K562 (cell line): ENCODE results near the gene ARHGAP26. TPM values are rescaled to one million over a fixed set of nuclear protein-coding genes. Genes with fewer than 3 reads are reported as not detected.
A peak's percentile ranks its signal among the peaks of the same experiment; 100 is the strongest.

Source experiments
- ARID1B ChIP-seq: fragments of 450-650 bp; IDR thresholded peaks from 2 replicates; pipeline ENCODE4 v1.6.1; 2016; ENCODE audit warnings: antibody characterized with exemption, mild to moderate bottlenecking, inconsistent platforms
- CC2D1A ChIP-seq: fragments of 450-650 bp; IDR thresholded peaks from 2 replicates; pipeline ENCODE4 v1.6.1; 2017; ENCODE audit warnings: mild to moderate bottlenecking
- LEF1 ChIP-seq: fragments of 450-650 bp; IDR thresholded peaks from 2 replicates; pipeline ENCODE4 v1.6.1; 2016; ENCODE audit warnings: mild to moderate bottlenecking
- MEF2D ChIP-seq: conservative IDR thresholded peaks from 2 replicates; pipeline ENCODE4 v1.6.1; 2016; ENCODE audit warnings: low read depth, missing genetic modification characterization, missing compliant biosample characterization
- MEIS2 ChIP-seq: fragments of 450-650 bp; IDR thresholded peaks from 2 replicates; pipeline ENCODE4 v1.6.1; 2014; ENCODE audit warnings: mild to moderate bottlenecking; ENCODE audit not compliant: partially characterized antibody
- MIER1 ChIP-seq: fragments of 450-650 bp; IDR thresholded peaks from 2 replicates; pipeline ENCODE4 v1.6.1; 2016; ENCODE audit warnings: antibody characterized with exemption, mild to moderate bottlenecking, low read depth
- RBM25 ChIP-seq: fragments of 200-400 bp; formaldehyde crosslinking; IDR thresholded peaks from 2 replicates; pipeline ENCODE4 v1.6.1; 2018; ENCODE audit warnings: low read length, low read depth, moderate library complexity; ENCODE audit not compliant: severe bottlenecking
- SNRNP70 ChIP-seq: fragments of 200-400 bp; formaldehyde crosslinking; optimal IDR thresholded peaks from 2 replicates; pipeline ENCODE3; 2017; ENCODE audit warnings: low read depth, low read length
- SPI1 ChIP-seq: IDR thresholded peaks from 2 replicates; pipeline ENCODE4 v1.6.1; 2011; ENCODE audit warnings: low read depth, low read length, control low read depth, borderline replicate concordance
- STAG1 ChIP-seq: sonication (generic); formaldehyde crosslinking; IDR thresholded peaks from 2 replicates; pipeline ENCODE4 v1.5.0; 2020; ENCODE audit warnings: missing genetic modification reagents, borderline replicate concordance
- SUPT5H ChIP-seq: fragments of 450-650 bp; IDR thresholded peaks from 2 replicates; pipeline ENCODE4 v1.6.1; 2016
- ZEB2 ChIP-seq: fragments of 450-650 bp; IDR thresholded peaks from 2 replicates; pipeline ENCODE4 v1.6.1; 2016
- ZNF384 ChIP-seq: IDR thresholded peaks from 2 replicates; pipeline ENCODE4 v1.6.1; 2012; ENCODE audit warnings: low read depth, low read length, improper control_type of control experiment
- ZNF764 ChIP-seq: fragments of 250-450 bp; sonication (Bioruptor Pico); IDR thresholded peaks from 2 replicates; pipeline ENCODE4 v1.4.0; 2020; ENCODE audit warnings: low read depth, mild to moderate bottlenecking, moderate library complexity
- polyA plus RNA-seq, 8 experiments: library from polyadenylated mRNA; depleted of rRNA in 4 of 8; stranded (reverse) in 5 of 8; unstranded in 3 of 8; fragments of >200 nt; fragmentation: Nextera tagmentation in 2 of 8; fragmentation: Illumina TruSeq in 1 of 8; extraction: Ambion mirVana in 2 of 8; extraction: Trizol in 1 of 8; gene quantifications; 2 replicates each; pipeline versions ENCODE4 v1.2.1 to v1.2.3, GENCODE V29; 2011 to 2014; ENCODE audit warnings: inconsistent platforms in 1 of 8, missing spikeins in 1 of 8
- total RNA-seq, 7 experiments: library from RNA; depleted of rRNA in 6 of 7; stranded (reverse); fragments of >200 nt in 6 of 7; fragmentation: Illumina TruSeq in 2 of 7; extraction: Trizol in 2 of 7; gene quantifications; 2 replicates each; pipeline versions ENCODE4 v1.2.1 to v1.2.3, GENCODE V29; 2011 to 2021; ENCODE audit warnings: low replicate concordance in 1 of 7
- TF ChIP-seq, protein P1 (sequence below), 2 experiments: fragments of 450-650 bp in 1 of 2; IDR thresholded peaks; 2 replicates each; pipeline ENCODE4 v1.6.1; 2011 to 2017; ENCODE audit warnings: low read depth in 2 of 2, antibody characterized with exemption in 1 of 2, borderline replicate concordance in 1 of 2, low read length in 1 of 2, mild to moderate bottlenecking in 1 of 2, mixed read lengths in 1 of 2; ENCODE audit not compliant: control insufficient read depth in 1 of 2
- TF ChIP-seq, protein P2 (sequence below): fragments of 200-800 bp; sonication (Bioruptor generic); IDR thresholded peaks from 2 replicates; pipeline ENCODE4 v1.6.1; 2016; ENCODE audit warnings: missing genetic modification characterization, missing compliant biosample characterization
- TF ChIP-seq, protein P3 (sequence below): fragments of 250-450 bp; sonication (Bioruptor Pico); IDR thresholded peaks from 2 replicates; pipeline ENCODE4 v1.8.0; 2021; ENCODE audit warnings: moderate library complexity, mild to moderate bottlenecking, inconsistent platforms

Gene ARHGAP26
- total and polyA plus RNA-seq, 9 of the 15 experiments (the other 6 are each of a cell fraction or from before 2014, with no cell fraction given) = 0.13 to 1.1 (median 0.55) TPM

DNA sequence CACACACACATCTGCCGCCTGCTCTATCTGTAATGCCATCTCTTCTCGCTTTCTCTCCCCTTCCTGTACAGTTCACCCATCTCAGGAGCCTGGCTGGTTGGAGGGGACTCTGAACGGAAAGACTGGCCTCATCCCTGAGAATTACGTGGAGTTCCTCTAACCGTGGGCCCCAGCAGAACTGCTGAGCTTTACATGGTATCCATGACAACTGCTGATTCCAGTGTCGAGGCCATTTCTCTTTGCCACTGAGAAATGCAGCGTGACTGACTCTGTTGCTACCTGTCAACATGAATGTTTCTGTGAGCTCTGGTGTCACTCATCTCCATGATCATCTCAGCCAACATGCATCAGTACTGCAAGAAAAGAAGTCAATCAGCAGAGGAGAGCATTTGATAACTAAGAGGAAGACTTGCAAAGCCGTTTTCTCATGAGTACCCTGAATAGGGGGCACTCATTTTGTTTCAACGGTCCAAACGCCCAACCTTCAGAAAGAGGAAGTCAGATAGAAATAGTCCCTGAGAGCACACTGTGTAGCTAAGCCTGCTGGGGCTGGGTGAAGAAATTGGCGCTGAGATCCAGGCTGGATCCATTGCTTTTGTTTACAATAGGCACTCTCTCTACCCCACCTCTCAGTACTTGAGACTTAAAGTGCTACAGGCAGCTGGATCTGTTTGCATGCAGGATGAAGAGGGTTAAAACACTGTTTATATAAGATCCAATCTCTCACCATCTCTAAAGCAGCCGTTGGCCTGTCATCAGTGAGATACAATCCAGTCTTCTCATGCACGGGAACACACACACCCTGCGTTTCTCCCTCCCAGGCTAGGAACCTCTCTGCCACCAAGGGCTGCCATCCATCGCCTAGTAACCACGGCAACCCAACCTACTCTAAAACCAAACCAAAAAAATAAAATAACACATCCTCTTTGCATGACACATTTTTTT is 452.4 kb downstream of the ARHGAP26 start (continued):
- TF ChIP-seq, protein P1, sequence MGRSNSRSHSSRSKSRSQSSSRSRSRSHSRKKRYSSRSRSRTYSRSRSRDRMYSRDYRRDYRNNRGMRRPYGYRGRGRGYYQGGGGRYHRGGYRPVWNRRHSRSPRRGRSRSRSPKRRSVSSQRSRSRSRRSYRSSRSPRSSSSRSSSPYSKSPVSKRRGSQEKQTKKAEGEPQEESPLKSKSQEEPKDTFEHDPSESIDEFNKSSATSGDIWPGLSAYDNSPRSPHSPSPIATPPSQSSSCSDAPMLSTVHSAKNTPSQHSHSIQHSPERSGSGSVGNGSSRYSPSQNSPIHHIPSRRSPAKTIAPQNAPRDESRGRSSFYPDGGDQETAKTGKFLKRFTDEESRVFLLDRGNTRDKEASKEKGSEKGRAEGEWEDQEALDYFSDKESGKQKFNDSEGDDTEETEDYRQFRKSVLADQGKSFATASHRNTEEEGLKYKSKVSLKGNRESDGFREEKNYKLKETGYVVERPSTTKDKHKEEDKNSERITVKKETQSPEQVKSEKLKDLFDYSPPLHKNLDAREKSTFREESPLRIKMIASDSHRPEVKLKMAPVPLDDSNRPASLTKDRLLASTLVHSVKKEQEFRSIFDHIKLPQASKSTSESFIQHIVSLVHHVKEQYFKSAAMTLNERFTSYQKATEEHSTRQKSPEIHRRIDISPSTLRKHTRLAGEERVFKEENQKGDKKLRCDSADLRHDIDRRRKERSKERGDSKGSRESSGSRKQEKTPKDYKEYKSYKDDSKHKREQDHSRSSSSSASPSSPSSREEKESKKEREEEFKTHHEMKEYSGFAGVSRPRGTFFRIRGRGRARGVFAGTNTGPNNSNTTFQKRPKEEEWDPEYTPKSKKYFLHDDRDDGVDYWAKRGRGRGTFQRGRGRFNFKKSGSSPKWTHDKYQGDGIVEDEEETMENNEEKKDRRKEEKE (IDR thresholded peaks at IDR 0.05; ENCODE audit: borderline replicate concordance in 1 of 2, control insufficient read depth in 1 of 2, low read depth in 2 of 2, low read length in 1 of 2) = no peak
- TF ChIP-seq MIER1 = no peak
- no peak for TF ChIP-seq SUPT5H
- 0 out of 2 replicates have a peak, but pooled peaks have one; percentile 49 for TF ChIP-seq MEF2D (tag)
- no peak for TF ChIP-seq ZNF764 (CRISPR knock-in tag)
- TF ChIP-seq, protein P2, sequence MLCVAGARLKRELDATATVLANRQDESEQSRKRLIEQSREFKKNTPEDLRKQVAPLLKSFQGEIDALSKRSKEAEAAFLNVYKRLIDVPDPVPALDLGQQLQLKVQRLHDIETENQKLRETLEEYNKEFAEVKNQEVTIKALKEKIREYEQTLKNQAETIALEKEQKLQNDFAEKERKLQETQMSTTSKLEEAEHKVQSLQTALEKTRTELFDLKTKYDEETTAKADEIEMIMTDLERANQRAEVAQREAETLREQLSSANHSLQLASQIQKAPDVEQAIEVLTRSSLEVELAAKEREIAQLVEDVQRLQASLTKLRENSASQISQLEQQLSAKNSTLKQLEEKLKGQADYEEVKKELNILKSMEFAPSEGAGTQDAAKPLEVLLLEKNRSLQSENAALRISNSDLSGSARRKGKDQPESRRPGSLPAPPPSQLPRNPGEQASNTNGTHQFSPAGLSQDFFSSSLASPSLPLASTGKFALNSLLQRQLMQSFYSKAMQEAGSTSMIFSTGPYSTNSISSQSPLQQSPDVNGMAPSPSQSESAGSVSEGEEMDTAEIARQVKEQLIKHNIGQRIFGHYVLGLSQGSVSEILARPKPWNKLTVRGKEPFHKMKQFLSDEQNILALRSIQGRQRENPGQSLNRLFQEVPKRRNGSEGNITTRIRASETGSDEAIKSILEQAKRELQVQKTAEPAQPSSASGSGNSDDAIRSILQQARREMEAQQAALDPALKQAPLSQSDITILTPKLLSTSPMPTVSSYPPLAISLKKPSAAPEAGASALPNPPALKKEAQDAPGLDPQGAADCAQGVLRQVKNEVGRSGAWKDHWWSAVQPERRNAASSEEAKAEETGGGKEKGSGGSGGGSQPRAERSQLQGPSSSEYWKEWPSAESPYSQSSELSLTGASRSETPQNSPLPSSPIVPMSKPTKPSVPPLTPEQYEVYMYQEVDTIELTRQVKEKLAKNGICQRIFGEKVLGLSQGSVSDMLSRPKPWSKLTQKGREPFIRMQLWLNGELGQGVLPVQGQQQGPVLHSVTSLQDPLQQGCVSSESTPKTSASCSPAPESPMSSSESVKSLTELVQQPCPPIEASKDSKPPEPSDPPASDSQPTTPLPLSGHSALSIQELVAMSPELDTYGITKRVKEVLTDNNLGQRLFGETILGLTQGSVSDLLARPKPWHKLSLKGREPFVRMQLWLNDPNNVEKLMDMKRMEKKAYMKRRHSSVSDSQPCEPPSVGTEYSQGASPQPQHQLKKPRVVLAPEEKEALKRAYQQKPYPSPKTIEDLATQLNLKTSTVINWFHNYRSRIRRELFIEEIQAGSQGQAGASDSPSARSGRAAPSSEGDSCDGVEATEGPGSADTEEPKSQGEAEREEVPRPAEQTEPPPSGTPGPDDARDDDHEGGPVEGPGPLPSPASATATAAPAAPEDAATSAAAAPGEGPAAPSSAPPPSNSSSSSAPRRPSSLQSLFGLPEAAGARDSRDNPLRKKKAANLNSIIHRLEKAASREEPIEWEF (CRISPR knock-in tag) = no peak
- no peak for TF ChIP-seq ZEB2
- TF ChIP-seq CC2D1A = no peak
- no peak for TF ChIP-seq STAG1 (CRISPR knock-in tag)
- TF ChIP-seq SPI1 = peak; percentile 99
- TF ChIP-seq, protein P3, sequence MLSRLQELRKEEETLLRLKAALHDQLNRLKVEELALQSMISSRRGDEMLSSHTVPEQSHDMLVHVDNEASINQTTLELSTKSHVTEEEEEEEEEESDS = no peak
- TF ChIP-seq MEIS2 = peak; percentile 56
- TF ChIP-seq ARID1B = peak; percentile 59
- TF ChIP-seq SNRNP70 = no peak
- no peak for TF ChIP-seq ZNF384
- 0 out of 2 replicates have a peak, but pooled peaks have one; percentile 20 for TF ChIP-seq LEF1
- no peak for TF ChIP-seq RBM25
